H9 (cell line): Measurements from ENCODE around the gene KIZ. TPM values are rescaled to one million over a fixed set of nuclear protein-coding genes. Genes with fewer than 3 reads are reported as not detected.

Experiments
- DNase-seq: peaks from one replicate; pipeline ENCODE4 v3.0.0-alpha.2; 2017
- H2AFZ ChIP-seq: one replicate; pipeline ENCODE4 v1.6.1; 2013; ENCODE audit warnings: mild to moderate bottlenecking, low read length, control low read depth, moderate library complexity
- H2AK5ac ChIP-seq: 2 replicates; pipeline ENCODE4 v1.6.1; 2013; ENCODE audit warnings: low read length, control low read depth, mixed read lengths; ENCODE audit not compliant: insufficient read length
- H2BK120ac ChIP-seq: one replicate; pipeline ENCODE4 v1.6.1; 2013; ENCODE audit warnings: low read depth, mild to moderate bottlenecking, low read length, control low read depth, inconsistent platforms; ENCODE audit not compliant: poor library complexity, severe bottlenecking
- H2BK12ac ChIP-seq: 2 replicates; pipeline ENCODE4 v1.6.1; 2013; ENCODE audit warnings: low read length, control low read depth, mixed read lengths, low read depth; ENCODE audit not compliant: insufficient read length
- H2BK15ac ChIP-seq: 2 replicates; pipeline ENCODE4 v1.6.1; 2013; ENCODE audit warnings: low read depth, low read length, control low read depth
- H2BK20ac ChIP-seq: one replicate; pipeline ENCODE4 v1.6.1; 2013; ENCODE audit warnings: low read depth, mild to moderate bottlenecking, low read length, control low read depth, inconsistent platforms; ENCODE audit not compliant: poor library complexity, severe bottlenecking
- H2BK5ac ChIP-seq: 2 replicates; pipeline ENCODE4 v1.6.1; 2013; ENCODE audit warnings: low read length, control low read depth, mixed read lengths; ENCODE audit not compliant: insufficient read length
- H3K14ac ChIP-seq: 2 replicates; pipeline ENCODE4 v1.6.1; 2013; ENCODE audit warnings: low read length, control low read depth; ENCODE audit not compliant: insufficient read depth
- H3K18ac ChIP-seq: 2 replicates; pipeline ENCODE4 v1.6.1; 2013; ENCODE audit warnings: low read depth, mild to moderate bottlenecking, mixed read lengths, low read length, control low read depth; ENCODE audit not compliant: insufficient read length
- H3K23ac ChIP-seq: 2 replicates; pipeline ENCODE4 v1.6.1; 2013; ENCODE audit warnings: low read length, control low read depth, mixed read lengths, low read depth; ENCODE audit not compliant: insufficient read length
- H3K23me2 ChIP-seq: 2 replicates; pipeline ENCODE4 v1.6.1; 2013; ENCODE audit warnings: low read depth, mild to moderate bottlenecking, mixed read lengths, low read length, control low read depth; ENCODE audit not compliant: insufficient read length, poor library complexity, severe bottlenecking
- H3K27ac ChIP-seq: 2 replicates; pipeline ENCODE4 v1.5.1; 2013; ENCODE audit warnings: low read length, control low read depth, mixed read lengths, low read depth; ENCODE audit not compliant: insufficient read length
- H3K27me3 ChIP-seq: 2 replicates; pipeline ENCODE4 v1.6.1; 2013; ENCODE audit warnings: low read length, control low read depth, inconsistent platforms; ENCODE audit not compliant: insufficient read depth
- H3K4ac ChIP-seq: 2 replicates; pipeline ENCODE4 v1.6.1; 2013; ENCODE audit warnings: low read depth, mild to moderate bottlenecking, control low read depth, inconsistent platforms, low read length, moderate library complexity
- H3K4me1 ChIP-seq: 2 replicates; pipeline ENCODE4 v1.6.1; 2013; ENCODE audit warnings: low read length, control low read depth, inconsistent platforms; ENCODE audit not compliant: insufficient read depth
- H3K4me2 ChIP-seq: 2 replicates; pipeline ENCODE4 v1.6.1; 2013; ENCODE audit warnings: low read length, control low read depth, mixed read lengths; ENCODE audit not compliant: insufficient read length, insufficient read depth
- H3K56ac ChIP-seq: 2 replicates; pipeline ENCODE4 v1.6.1; 2013; ENCODE audit warnings: low read depth, mild to moderate bottlenecking, mixed read lengths, low read length, control low read depth; ENCODE audit not compliant: insufficient read length
- H3K79me1 ChIP-seq: 2 replicates; pipeline ENCODE4 v1.6.1; 2013; ENCODE audit warnings: low read depth, mild to moderate bottlenecking, moderate library complexity, low read length, control low read depth, inconsistent platforms; ENCODE audit not compliant: insufficient read depth, poor library complexity, severe bottlenecking
- H3K79me2 ChIP-seq: 2 replicates; pipeline ENCODE4 v1.6.1; 2013; ENCODE audit warnings: low read length, control low read depth, inconsistent platforms; ENCODE audit not compliant: insufficient read depth
- H3K9ac ChIP-seq: 2 replicates; pipeline ENCODE4 v1.6.1; 2013; ENCODE audit warnings: low read length, control low read depth, mixed read lengths; ENCODE audit not compliant: insufficient read length; ENCODE audit errors: extremely low read depth
- H3K9me3 ChIP-seq: one replicate; pipeline ENCODE4 v1.6.1; 2013; ENCODE audit warnings: low read depth, low read length, inconsistent platforms; ENCODE audit not compliant: control insufficient read depth
- H3T11ph ChIP-seq: one replicate; pipeline ENCODE4 v1.6.1; 2013; ENCODE audit warnings: mild to moderate bottlenecking, low read length, control low read depth, inconsistent platforms
- H4K20me1 ChIP-seq: one replicate; pipeline ENCODE4 v1.6.1; 2013; ENCODE audit not compliant: control insufficient read depth, insufficient read length, insufficient read depth
- H4K5ac ChIP-seq: 2 replicates; pipeline ENCODE4 v1.6.1; 2013; ENCODE audit warnings: low read depth, mild to moderate bottlenecking, mixed read lengths, low read length, control low read depth; ENCODE audit not compliant: insufficient read length
- H4K8ac ChIP-seq: replicated peaks from 2 replicates; pipeline ENCODE4 v1.6.1; 2013; ENCODE audit warnings: low read length, control low read depth, mixed read lengths, low read depth; ENCODE audit not compliant: insufficient read length
- H4K91ac ChIP-seq: 2 replicates; pipeline ENCODE4 v1.6.1; 2013; ENCODE audit warnings: low read depth, mild to moderate bottlenecking, moderate library complexity, mixed read lengths, low read length, control low read depth; ENCODE audit not compliant: insufficient read length
- H3K27ac Mint-ChIP-seq, 3 experiments: 2 replicates in 2 of 3; 3 replicates in 1 of 3; pipeline ENCODE4 v1.8.0; 2020 to 2021; ENCODE audit warnings: mixed read lengths in 3 of 3, mild to moderate bottlenecking in 1 of 3, moderate library complexity in 1 of 3
- H3K27me3 Mint-ChIP-seq: 2 replicates; pipeline ENCODE4 v1.8.0; 2021; ENCODE audit warnings: low read depth, mild to moderate bottlenecking, moderate library complexity, mixed read lengths
- H3K36me3 Mint-ChIP-seq, 3 experiments: 2 replicates in 2 of 3; 3 replicates in 1 of 3; pipeline ENCODE4 v1.8.0; 2020 to 2021; ENCODE audit warnings: low read depth in 3 of 3, mixed read lengths in 3 of 3; ENCODE audit not compliant: insufficient read depth in 1 of 3
- H3K4me1 Mint-ChIP-seq, 2 experiments: 2 replicates each; pipeline ENCODE4 v1.8.0; 2020; ENCODE audit warnings: mixed read lengths in 2 of 2
- H3K4me3 Mint-ChIP-seq, 2 experiments: 2 replicates in 1 of 2; 3 replicates in 1 of 2; pipeline ENCODE4 v1.8.0; 2020 to 2021; ENCODE audit warnings: mild to moderate bottlenecking in 2 of 2, mixed read lengths in 2 of 2, moderate library complexity in 1 of 2
- H3K9me3 Mint-ChIP-seq, 2 experiments: 2 replicates in 1 of 2; 3 replicates in 1 of 2; pipeline ENCODE4 v1.8.0; 2020; ENCODE audit warnings: mild to moderate bottlenecking in 2 of 2, mixed read lengths in 2 of 2, moderate library complexity in 1 of 2
- WGBS: extraction: QIAGEN DNeasy Blood & Tissue Kit; methylation state at CpG from one replicate; pipeline ENCODE4 v1.1.7; 2013; ENCODE audit warnings: missing lambda C conversion rate, low lambda C conversion rate, mixed read lengths; ENCODE audit not compliant: insufficient read length; ENCODE audit errors: extremely low coverage; 5-methylcytosine and 5-hydroxymethylcytosine counted together
- total RNA-seq: library from RNA; stranded (reverse); gene quantifications from 2 replicates; pipeline ENCODE4 v1.2.1, GENCODE V29; 2021
- TF ChIP-seq, protein P1 (sequence below): fragments of 200-600 bp; sonication (generic); conservative IDR thresholded peaks from 3 replicates; pipeline ENCODE4 v1.8.0; 2021; ENCODE audit warnings: antibody characterized with exemption, mild to moderate bottlenecking

The KIZ gene
- total RNA-seq, 1 experiment from 2014 or later = 29.3 TPM

DNA sequence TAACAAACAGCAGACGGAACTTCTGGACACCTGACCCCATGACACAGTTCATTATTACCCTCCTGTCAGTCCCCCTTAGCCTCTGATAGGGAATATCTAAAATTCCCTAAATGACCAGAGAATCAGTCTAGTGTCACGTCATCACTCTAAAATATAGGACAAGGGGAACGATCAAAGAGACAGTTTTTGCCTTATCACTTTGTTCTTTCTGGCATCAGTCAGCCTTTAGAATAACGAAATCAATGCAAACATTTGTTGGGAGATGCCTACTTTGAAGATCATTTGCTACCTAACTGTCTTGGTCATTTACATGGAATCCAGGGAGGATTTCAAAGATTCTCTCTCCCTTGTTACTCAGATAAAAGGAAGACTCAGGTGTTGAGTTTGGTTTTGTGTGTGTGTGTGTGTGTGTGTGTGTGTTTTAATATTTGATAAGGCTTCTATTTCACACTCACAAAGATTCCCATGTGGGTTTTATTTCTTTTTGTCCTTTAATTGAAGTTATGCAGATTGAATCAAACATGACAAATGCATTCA, 48.0 kb upstream of the KIZ start:
- Histone ChIP-seq H3T11ph (no peak overlapping the region), H2AK5ac (no peak overlapping the region), H3K4ac (no peak overlapping the region), H4K20me1 (no peaks in the 10 kb centered on the region), H3K23me2 (no peaks in the 10 kb centered on the region), H3K27me3 (no peaks in the 10 kb centered on the region), H3K9ac (no peak overlapping the region), H3K23ac (no peak overlapping the region), H2BK12ac (no peak overlapping the region), H2BK120ac (no peak overlapping the region), H4K8ac (no peak overlapping the region), H3K27ac (no peak overlapping the region), H3K18ac (no peak overlapping the region), H2BK5ac (no peak overlapping the region), H3K9me3 (no peaks in the 10 kb centered on the region), H4K91ac (no peak overlapping the region), H4K5ac (no peak overlapping the region), H2BK20ac (no peak overlapping the region), H3K79me1 (no peaks in the 10 kb centered on the region), H3K79me2 (no peaks in the 10 kb centered on the region), H3K14ac (no peak overlapping the region), H2BK15ac (no peak overlapping the region), H2AFZ (no peak overlapping the region), H3K4me1 (no peaks in the 10 kb centered on the region), H3K56ac (no peak overlapping the region), H3K4me2 (no peak overlapping the region)
- Mint-ChIP-seq H3K27me3 (no peaks in the 10 kb centered on the region), H3K4me1 (peaks cover 3 to 6% of the 10 kb centered on the region in 2 experiments; a peak in 3 of 4 replicates), H3K36me3 (no peaks in the 10 kb centered on the region), H3K4me3 (no peak overlapping the region), H3K9me3 (no peaks in the 10 kb centered on the region), H3K27ac (no peak overlapping the region)
- TF ChIP-seq, protein P1, sequence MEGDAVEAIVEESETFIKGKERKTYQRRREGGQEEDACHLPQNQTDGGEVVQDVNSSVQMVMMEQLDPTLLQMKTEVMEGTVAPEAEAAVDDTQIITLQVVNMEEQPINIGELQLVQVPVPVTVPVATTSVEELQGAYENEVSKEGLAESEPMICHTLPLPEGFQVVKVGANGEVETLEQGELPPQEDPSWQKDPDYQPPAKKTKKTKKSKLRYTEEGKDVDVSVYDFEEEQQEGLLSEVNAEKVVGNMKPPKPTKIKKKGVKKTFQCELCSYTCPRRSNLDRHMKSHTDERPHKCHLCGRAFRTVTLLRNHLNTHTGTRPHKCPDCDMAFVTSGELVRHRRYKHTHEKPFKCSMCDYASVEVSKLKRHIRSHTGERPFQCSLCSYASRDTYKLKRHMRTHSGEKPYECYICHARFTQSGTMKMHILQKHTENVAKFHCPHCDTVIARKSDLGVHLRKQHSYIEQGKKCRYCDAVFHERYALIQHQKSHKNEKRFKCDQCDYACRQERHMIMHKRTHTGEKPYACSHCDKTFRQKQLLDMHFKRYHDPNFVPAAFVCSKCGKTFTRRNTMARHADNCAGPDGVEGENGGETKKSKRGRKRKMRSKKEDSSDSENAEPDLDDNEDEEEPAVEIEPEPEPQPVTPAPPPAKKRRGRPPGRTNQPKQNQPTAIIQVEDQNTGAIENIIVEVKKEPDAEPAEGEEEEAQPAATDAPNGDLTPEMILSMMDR = no peak
- DNase-seq = no peak
- WGBS = no CpG with 5 or more reads among the region's 4 CpGs
